GM12865 (cell line): Measurements from ENCODE around the gene KLHL42.

Source experiments
- DNase-seq: peaks from one replicate; pipeline ENCODE4 v3.0.0; 2010; ENCODE audit warnings: low read depth
- H3K4me3 ChIP-seq: 2 replicates; pipeline ENCODE4 v1.5.1; 2011; ENCODE audit warnings: mild to moderate bottlenecking, low read depth, low read length, control low read depth
- TF ChIP-seq, protein P1 (sequence below): IDR thresholded peaks from 2 replicates; pipeline ENCODE4 v1.5.1; 2011; ENCODE audit warnings: low read length, control low read depth, low read depth, inconsistent platforms; ENCODE audit not compliant: insufficient read depth; ENCODE audit errors: missing control alignments

Gene KLHL42

DNA sequence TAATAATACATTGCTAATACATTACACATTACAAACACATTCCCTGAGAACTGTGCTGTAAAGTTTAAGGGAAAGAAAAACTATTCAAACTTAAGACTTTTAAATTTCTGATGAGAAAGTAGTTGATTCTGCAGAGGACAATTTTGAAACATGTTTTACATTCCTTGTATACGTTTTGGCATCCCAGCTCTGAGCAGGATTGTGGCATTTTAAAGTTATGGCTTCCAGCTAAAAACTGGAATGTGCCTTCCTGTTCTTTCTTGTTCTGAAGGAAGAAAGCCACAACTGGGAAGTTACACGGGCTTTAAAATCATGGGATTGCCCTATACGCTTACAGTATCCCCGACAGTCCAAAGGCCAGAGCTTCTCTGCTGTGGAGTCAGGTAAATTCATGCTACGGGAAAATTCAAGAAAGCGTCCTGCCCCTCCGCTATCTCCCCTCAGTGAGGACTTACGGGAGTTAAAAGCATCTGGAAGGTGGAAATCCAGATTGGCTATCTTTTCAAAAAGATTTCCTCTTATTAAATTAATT lies 10.8 kb upstream of the KLHL42 start:
- no peak for DNase-seq
- H3K4me3 ChIP-seq: no peak overlapping the region

DNA sequence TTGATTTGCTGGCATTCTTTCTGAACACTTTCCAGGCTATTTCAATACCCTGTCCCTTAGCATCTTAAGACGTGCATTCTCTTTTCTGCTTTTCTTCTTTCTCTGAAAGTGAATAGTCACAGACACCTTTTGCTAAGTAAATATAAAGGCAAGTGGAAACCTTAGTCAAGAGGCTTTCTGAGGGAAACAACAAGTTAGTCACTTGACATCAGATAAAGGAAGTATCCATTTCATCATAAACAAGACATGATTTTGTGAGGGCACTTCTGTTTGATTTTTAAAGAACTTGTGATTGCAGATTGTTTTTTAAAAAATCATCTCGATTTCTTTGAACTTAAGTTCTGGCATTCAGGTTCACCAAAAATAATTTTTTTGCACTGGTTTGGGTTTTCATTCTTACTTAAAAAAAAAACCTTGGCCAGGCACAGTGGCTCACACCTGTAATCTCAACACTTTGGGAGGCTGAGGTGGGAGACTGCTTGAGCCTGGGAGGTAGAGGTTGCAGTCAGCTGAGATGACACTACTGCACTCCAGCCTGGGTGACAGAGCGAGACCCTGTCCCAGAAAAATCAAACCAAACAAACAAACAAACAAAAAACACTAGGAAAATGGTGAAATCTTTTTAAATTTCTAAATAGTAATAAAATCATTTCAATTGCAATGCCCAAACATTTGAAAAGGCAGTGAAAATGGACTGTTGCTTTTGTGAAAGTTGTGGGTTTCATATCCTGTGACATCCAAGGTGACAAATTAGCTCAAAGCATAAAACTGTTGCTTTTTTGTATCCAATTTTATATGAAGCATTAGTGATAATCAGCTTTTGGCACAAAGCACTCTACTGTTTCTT lies 8.3 kb upstream of the KLHL42 start:
- TF ChIP-seq, protein P1, sequence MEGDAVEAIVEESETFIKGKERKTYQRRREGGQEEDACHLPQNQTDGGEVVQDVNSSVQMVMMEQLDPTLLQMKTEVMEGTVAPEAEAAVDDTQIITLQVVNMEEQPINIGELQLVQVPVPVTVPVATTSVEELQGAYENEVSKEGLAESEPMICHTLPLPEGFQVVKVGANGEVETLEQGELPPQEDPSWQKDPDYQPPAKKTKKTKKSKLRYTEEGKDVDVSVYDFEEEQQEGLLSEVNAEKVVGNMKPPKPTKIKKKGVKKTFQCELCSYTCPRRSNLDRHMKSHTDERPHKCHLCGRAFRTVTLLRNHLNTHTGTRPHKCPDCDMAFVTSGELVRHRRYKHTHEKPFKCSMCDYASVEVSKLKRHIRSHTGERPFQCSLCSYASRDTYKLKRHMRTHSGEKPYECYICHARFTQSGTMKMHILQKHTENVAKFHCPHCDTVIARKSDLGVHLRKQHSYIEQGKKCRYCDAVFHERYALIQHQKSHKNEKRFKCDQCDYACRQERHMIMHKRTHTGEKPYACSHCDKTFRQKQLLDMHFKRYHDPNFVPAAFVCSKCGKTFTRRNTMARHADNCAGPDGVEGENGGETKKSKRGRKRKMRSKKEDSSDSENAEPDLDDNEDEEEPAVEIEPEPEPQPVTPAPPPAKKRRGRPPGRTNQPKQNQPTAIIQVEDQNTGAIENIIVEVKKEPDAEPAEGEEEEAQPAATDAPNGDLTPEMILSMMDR: no peak
- DNase-seq: no peak
- no peak overlapping the region for H3K4me3 ChIP-seq

More for the DNA sequence above, 10.8 kb upstream of the KLHL42 start:
- TF ChIP-seq, protein P1: no peak

DNA sequence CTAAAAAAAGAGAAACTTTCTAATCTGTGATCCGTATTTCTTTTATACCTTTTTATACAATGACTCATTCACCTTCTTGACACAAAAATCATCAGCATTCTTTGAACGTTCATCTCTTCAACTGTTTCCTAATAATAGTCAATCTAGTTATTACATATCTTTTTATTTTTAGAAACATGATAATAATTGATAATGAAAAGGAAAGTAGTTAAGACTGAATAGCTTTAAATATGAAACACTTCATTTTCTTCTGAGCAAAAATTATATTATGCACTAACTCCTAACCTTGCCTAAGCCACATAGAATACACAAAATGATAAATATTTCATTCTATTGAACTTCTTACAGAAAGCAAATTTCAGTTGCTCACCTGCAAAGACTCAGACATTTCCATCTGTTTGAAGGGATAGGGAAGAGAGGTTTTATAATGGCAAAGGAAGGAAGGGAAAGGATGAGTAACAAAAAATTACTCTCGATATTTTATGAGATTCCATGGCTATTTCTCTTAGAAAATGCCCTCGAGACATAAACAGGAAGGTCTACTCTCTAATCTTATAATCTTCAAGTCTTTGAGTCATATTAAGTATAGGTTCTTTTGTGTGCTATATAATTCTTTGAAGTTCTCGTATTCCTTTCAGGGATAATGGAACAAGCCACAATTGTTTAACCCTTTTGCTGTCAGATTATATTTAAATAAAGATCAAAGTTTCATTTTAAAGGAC lies 7.5 kb upstream of the KLHL42 start:
- TF ChIP-seq, protein P1: no peak
- DNase-seq: no peak
- H3K4me3 ChIP-seq: no peak overlapping the region

DNA sequence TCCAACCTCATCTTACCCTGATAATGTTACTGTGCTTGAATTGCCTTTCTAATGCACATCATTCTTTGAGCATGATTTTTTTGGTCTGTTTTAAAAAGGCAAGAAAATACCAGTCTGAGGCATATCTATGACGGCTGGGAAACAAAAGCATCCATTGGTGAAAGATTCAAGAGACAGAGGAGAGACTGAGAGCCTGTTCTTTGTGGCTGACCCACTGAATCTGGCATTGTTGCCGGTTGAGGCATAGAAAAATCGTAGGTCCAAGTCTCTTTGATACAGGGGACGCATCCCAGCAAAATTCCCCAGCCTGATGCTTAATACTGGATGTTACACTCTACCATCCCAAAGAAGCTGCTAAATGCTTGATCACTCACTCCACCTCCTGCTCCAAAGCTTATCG lies 2.9 kb upstream of the KLHL42 start:
- no peak for DNase-seq
- TF ChIP-seq, protein P1: no peak
- no peak overlapping the region for H3K4me3 ChIP-seq

DNA sequence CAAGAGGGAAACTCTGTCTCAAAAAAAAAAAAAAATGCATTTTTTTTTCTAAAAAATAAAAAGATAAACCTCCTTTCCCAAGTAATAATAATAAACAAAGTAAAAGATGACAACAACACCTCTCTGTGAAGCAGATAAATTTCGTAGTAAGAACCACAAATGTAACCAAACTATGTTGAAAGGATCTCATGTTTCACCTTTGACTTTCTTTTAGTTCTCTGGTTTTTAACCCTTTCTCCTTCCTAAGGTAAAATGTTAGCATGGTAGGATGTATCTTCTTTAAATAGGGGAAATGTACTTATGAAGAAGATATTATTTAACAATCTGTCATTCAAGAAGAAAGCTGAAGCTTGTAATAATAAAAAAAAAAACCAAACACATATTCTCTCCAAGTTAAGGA lies 1.8 kb upstream of the KLHL42 start:
- H3K4me3 ChIP-seq: no peak overlapping the region
- TF ChIP-seq, protein P1: no peak
- no peak for DNase-seq

DNA sequence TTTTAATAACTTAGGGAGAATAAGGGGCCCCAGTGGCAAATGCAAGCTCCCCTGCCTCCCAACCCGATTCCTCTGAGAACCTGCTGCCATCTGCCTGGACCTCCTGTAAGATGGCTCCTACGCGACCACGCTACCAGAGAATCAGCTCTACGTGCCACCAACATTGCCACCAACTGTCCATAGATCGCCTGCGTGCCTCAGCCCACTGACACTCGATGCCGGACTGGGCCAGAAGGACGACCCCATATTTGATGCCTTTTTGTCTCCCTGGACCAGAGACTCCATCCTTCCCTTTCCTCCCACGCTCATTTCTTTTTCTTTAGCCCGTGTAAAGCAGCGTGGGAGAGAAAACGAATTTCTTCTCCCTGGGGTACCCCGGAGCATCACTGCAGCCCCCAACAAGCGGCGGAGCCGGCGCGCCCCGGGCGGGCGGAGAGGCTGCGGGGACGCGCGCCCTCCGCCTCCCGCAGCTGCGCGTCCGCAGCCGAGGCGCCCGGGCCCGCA lies 565 bp upstream of the KLHL42 start:
- H3K4me3 ChIP-seq: peak overlapping the region; percentile 94
- peak; percentile 70 for DNase-seq
- TF ChIP-seq, protein P1: no peak
